Retinal pigment epithelial cell (primary cell): Measurements from ENCODE around the gene ZNF181.

Source experiments
- DNase-seq: peaks from one replicate; pipeline ENCODE4 v3.0.0-alpha.2; 2010; ENCODE audit warnings: low read depth
- H3K4me3 ChIP-seq: 2 replicates; pipeline ENCODE4 v1.5.1; 2011; ENCODE audit warnings: mild to moderate bottlenecking, low read length, control low read depth, moderate library complexity
- CTCF ChIP-seq: conservative IDR thresholded peaks from 2 replicates; pipeline ENCODE4 v1.5.1; 2011; ENCODE audit warnings: low read depth, low read length, control low read depth, inconsistent platforms

Gene ZNF181

DNA sequence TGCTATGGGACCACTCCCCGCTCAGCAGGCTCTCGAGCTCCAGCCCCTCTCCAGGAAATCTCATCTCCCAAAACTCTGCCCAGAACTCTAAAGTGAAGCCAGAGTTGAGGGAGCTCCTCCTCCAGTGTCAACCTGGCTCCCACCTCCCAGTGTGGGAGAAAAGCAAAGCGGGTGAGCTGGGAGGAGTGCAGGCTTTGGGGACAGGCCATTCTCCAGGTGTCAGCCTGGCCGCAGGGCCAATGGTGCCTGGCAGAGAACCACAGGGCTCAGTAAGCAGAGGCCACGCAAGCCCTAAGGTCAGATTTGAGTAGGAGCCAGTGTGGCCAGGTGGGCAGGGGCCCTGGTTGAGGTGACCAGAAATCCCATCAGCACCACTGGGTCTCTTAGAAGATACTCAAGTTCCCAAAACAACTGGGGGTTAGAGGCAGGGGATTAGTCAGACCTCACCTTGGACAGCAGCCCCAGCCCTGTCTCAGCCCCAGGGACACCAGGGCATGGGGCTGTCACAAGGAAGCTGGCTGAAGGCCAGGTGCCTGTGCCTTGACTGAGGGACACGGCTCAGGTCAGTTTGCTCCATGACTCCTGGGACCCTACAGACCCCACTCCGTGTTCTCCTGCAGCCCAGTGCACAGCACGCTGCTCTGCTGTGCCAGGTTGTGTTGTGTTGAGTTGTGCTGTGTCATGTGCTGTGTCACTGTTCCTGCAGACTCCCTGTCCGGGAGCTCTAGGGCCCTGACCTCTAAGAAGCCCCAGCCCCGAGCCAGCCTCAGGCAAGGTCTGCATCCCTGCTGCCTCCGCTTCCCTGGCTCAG lies 2.8 kb upstream of the ZNF181 start:
- DNase-seq = no peak
- TF ChIP-seq CTCF = no peak
- no peak overlapping the region for H3K4me3 ChIP-seq

DNA sequence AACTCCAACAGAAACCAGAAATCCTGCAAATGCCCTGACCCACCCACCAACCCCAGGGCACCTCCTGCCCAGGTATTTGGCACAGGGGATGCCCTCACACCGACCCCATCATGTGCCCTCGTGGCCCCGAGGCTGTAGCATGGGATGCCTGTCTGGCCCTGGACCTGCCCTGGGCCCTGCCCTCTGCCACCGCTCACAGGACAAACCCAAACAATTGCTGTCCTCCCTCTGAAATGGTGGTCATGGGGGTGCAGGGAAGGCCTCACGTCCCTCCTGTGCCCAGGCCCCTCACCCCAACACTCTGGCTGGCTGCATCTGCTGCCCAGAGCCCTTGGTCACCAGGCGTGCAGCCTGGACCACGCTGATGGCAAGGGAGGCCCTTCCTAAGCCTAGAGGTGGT lies 2.1 kb upstream of the ZNF181 start:
- no peak for TF ChIP-seq CTCF

DNA sequence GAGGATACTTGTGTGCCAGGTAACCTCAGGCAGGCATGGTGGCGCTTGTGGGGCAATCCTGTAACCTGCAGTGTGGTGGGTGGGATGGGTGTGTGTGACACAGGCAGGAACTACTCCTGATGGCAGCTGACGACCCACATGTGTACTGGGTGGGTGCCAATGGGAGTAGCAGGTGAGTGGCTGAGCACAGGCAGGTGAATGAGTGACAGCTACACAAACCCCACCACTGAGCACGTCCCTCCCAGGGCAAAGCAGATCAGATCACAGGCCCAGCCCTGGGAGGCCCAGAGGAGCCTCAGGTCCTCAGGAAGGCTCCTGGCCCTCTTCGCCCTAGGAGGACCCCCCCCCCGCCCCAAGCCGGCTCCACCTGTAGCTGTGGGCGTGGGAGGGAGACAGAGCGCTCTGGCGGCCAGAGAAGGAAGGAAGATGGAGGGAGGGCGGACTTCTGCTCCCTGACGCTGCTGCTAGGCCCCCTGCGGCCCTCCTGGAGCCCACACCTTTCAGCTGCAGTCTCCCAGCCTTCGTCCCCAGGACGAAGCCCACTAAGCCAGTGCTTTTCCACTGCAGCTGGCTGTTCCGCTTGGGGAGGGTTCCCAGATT lies 1.3 kb upstream of the ZNF181 start:
- H3K4me3 ChIP-seq = peak overlapping the region; percentile 85
- TF ChIP-seq CTCF = no peak

More for the DNA sequence above, 2.1 kb upstream of the ZNF181 start:
- H3K4me3 ChIP-seq = no peak overlapping the region
- DNase-seq = no peak

GRCh38 chr19:34733266-34733745 lies 737 bp upstream of the ZNF181 start:
- H3K4me3 ChIP-seq = peak overlapping the region; percentile 85
- DNase-seq = no peak
- TF ChIP-seq CTCF = no peak

More for the DNA sequence above, 1.3 kb upstream of the ZNF181 start:
- no peak for DNase-seq

- DNase-seq = peak; percentile 64
- TF ChIP-seq CTCF = no peak
- peak overlapping the region; percentile 85 for H3K4me3 ChIP-seq
Measured at GRCh38 chr19:34734537-34735103, 577 bp downstream of the ZNF181 start.

GRCh38 chr19:34744896-34745690 lies 11.1 kb downstream of the ZNF181 start:
- no peak for TF ChIP-seq CTCF
- DNase-seq = no peak
- no peak overlapping the region for H3K4me3 ChIP-seq
